HG03280 (cell line): ENCODE data around the gene APOBEC3H.

Source experiments
- ATAC-seq: cut with Tn5 transposase; IDR thresholded peaks from one replicate; pipeline ENCODE4 v1.9.1; 2021; ENCODE audit warnings: mild to moderate bottlenecking, moderate library complexity; ENCODE audit not compliant: unreplicated experiment

The APOBEC3H gene

DNA sequence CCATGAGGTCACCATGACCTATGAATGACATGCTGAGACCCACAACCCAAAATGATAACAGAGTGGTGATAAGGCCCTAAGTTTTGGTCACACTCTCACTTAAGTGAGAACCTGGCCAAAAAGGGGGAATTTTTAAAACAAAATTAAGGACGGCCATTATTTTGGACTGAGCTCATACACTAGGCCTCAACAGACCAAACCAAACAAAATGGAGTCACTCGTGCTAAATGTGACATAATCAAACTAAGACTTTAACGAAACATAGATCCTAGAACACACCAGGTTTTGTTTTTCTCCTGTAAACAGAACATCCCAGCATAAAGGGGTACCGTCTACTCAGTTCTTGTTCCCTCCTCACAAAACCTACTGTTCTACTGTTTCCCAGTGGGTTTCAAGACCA is 11.4 kb downstream of the APOBEC3H start:
- ATAC-seq, result no peak

DNA sequence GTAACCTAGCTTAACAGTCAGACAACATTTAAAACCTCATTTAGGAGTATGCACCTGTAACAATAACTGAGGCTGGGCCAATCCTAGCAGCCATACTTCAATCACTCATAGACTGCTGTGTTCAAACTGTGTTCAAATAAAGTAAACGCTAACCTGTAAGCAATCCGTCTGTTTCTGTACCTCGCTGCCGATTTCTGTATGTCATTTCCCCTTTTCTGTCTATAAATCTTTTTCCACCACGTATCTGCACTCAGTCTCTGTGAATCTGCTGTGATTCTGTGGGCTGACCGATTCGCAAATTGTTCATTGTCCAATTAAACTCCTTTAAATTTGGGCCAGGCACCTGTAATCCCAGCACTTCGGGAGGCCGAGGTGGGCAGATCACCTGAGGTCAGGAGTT is 12.3 kb downstream of the APOBEC3H start:
- no peak for ATAC-seq

DNA sequence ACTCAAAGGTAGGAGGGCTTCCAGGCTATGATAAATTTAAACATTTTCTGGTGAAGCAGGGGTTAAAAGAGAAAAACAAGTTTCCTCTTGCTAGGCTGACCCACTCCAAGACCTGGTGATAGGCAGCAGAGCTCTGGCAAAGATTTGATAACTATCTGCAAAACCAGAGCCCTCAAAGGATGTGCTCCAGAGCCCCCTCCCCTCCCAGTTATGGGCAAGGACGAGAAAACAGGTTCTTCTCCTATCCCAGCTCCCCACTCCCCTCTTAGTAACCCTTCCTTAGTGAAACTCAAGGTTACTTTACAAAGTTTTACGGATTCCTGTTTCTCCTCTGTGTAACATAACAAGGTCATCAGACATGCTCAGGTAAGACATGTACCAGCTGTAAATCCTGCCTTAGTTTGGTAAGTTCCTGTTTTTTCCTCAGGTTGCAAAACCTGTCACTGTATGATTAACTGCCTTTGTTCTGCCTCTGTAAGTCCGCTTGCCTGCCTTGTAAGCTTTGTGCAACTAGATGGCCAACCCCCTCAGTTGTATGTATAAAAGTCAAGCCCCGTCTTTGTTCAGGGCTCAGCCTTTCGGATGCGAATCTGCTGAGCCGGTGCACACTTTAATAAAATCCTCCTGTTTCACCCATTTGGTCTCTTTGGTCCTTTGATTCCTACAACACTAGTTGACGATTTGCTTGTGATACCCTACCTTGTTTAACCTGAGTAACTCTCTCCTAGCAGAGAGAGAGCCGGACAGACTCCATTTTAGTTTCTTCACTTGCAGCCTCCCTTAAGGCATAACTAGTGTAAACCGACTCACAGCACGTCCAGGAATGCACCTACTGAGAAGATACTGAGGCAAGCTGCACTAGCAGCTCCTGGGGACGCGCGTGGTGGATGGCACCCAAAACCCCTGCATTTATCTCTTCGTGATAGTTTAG is 13.9 kb downstream of the APOBEC3H start:
- no peak for ATAC-seq

DNA sequence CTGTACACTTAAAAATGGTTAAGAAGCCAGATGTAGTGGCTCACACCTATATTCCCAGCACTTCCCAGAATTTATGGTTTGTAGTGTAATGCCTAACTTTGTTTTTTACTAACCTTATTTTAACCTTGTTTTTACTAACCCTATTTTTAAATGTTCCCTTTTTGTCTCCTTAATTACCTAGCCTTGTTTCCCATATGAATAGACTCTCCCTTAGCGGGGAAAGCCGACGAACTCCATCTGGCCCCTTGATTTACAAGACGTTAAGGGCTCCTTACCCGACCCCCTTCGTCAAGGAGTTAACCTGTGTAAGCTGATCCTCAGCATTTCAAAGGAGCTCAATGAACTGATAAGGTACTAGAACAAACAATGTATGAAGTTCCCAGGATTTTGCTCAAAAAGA is 17.1 kb downstream of the APOBEC3H start:
- ATAC-seq, result no peak

DNA sequence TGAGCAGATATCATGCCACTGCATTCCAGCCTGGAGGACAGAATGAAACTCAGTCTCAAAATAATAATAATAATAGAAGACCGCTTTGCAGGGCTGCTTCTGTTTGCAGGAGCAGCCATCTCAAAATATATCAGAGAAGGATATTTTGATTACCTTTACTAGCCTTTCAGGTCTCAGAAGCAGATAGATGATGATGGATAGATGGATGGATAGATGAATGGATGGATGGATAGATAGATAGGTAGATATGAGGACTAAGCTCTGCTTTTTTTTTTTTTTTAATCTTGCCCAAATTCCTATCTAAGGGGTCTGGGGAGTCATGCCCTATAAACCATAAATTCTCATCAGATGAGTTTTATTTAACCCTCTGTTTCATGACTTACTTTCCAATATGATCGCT is 18.5 kb downstream of the APOBEC3H start:
- ATAC-seq, result no peak

DNA sequence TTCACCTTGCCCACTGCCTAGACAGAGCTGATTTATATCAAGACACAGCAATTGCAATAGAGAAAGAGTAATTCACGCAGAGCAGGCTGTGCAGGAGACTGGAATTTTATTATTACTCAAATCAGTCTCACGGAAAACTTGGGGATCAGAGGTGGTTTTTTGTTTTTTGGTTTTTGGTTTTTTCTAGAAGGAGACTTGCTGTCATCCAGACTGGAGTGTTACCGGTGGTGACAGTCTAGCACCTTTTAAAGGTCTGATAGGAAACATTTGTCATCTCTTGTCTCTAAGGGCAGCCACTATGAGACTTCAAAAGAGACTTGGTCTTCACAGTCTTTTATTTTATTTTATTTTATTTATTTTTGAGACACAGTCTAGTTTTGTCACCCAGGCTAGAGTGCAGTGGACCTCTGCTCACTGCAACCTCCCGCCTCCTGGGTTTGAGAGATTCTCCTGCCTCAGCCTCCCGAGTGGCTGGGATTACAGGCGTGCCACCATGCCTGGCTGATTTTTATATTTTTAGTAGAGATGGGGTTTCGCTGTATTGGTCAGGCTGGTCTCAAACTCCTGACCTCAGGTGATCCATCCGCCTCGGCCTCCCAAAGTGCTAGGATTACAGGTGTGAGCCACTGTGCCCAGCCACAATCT is 19.1 kb downstream of the APOBEC3H start:
- no peak for ATAC-seq

DNA sequence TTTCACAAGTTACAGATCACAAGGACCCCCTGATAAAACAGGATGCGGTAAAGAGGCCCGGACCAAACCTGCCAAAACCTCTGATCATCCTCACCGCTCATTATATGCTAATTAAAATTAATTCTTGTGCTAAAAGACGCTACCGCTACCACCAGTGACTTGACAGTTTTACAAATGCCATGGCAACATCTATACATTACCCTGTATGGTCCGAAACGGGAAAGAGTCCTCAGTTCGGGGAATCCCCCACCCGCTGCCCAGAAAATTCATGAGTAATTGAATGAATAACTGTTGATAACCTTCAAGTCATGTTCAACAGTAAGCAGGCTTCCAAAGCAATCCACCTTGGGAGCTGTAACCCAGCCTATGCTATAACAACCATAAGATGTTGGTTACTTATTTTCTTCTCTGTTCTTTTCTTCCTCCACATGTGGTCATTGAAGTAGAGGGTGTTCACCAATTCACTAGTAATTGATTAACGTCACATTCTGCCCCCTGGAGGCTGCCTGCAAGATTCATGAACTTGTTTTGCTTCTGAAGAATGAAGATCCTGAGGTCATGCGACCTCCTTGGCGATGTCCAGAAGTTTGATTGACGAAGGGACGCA is 20.6 kb downstream of the APOBEC3H start:
- ATAC-seq, result peak; percentile 45

DNA sequence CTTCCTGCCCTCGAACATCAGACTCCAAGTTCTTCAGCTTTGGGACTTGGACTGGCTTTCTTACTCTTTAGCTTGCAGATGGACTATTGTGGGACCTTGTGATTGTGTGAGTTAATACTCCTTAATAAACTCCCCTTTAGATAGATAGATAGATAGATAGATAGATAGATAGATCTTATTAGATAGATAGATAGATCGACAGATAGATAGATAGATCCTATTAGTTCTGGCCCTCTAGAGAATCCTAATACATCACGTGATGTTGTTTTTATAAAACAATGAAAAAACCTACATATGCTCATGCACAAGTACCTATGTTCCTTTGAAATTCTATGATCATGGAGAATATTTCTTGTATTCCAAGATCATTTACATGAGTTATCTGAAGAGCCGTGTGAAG is 23.9 kb downstream of the APOBEC3H start:
- ATAC-seq, result no peak

DNA sequence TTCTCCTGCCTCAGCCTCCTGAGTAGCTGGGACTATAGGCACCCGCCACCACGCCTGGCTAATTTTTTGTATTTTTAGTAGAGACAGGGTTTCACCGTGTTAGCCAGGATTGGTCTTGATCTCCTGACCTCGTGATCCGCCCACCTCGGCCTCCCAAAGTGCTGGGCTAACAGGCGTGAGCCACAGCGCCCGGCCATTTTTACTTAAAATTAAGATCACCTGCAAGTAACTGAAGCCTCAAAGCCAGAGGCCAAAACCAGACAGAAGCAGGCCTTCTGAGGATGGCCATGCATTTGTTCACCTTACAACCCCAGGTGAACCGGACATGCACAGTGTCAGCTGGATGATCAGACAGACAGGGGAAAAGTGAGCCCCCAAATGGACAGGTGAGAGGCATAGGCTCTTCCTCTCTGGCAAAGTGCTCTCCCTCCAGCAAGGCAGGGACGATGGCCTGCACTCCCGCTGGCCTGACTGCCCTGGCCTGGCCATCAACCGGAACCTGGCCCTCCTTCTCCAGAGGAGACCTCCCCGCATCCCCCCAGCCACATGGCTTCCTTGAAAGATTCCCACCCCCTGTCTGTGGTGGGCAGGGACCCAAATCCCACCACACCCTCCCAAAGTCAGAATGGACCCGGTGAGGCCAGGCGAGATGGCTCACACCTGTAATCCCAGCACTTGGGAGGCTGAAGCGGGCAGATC is 25.9 kb downstream of the APOBEC3H start:
- no peak for ATAC-seq

DNA sequence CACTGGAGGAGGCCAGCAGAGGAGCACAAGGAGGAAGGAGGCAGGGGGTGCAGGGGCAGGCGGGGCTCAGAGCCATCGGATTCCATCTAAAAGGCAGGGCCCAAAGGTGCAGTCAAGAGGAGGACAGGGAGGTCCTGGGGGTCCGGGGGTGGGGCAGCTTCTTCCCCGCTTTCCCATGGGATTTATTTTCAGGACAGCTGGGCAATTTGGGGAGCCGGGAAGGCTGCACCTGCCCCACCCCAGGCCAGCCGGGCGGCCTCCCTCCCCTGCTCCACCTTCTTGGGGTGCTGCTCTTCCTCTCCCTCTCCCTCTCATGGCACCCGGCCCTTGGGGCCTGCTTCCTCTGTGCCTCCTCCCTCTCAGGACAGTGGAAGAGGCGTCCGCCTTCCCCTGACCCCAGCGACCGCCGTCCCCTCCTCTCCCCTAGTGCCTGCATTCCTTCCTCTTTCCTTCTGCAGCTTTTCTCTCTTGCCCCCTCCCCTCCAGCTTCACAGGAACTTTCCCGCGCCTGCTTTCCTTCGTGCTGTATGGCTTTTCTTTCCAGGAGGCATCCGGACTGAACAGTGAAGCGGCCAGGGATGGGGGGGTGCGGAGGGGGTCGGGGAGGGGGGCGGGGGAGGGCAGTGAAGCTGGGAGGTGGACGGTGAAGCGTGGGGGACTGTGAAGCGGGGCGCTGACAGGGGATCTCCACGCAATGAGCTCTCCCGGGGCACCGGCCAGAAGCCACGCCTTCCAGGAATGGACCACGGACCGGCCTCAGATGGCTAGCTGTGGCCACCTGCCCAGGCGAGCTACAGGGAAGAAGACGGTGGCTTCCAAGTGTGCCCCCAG is 26.9 kb downstream of the APOBEC3H start:
- no peak for ATAC-seq

DNA sequence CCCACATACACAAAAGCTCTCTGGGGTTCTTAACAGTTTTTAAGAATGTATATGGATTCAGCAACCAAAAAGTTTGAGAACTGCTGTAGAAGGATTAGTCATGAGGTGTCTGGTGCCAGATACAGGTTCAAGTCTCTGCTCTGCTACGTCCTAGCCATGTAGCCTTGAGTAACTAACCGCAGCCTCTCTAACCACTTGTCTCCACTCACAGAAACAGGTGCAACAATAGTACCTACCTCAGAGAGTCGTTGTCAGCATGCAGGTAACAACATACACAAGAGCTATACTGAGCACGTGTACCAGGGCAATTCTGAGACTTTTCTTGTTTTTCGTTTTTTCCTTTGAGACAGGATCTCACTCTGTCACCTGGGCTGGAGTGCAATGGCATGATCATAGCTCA is 28.6 kb downstream of the APOBEC3H start:
- no peak for ATAC-seq

DNA sequence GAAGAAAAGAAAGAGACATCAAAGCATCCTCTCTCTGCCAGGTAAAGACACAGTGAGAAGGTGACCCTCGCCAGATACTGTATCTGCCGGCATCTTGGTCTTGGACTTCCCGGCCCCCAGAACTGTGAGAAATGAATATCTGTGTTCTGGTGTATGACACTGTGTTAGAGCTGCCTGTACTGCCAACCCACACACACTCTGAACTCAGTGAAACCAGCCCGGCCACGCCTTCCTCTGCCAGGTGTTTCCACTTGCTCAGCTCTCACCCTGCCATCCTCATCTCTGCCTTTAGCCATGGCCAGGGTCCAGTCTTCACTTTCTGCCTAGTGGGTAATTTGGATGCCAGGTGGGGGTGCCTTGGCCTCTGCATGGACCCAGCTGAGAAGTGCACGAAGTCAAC is 31.5 kb downstream of the APOBEC3H start:
- no peak for ATAC-seq

DNA sequence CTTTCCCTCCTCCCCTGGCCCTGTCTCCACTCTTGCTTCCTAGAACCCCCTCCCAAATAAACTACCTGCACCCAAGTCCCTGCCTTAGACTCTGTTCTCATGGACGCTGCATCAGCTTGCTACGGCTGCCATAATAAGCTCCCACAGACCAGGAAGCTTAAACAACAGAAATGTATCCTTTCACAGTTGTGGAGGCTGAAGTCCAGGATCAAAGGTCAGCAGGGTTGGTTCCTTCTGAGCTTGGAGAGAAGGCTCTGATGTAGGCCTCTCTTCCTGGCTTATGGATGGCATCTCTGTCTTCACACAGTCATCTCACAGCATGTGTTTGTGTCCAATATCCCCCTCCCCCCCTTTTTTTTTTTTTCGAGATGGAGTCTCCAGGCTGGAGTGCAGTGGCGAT is 32.0 kb downstream of the APOBEC3H start:
- no peak for ATAC-seq

DNA sequence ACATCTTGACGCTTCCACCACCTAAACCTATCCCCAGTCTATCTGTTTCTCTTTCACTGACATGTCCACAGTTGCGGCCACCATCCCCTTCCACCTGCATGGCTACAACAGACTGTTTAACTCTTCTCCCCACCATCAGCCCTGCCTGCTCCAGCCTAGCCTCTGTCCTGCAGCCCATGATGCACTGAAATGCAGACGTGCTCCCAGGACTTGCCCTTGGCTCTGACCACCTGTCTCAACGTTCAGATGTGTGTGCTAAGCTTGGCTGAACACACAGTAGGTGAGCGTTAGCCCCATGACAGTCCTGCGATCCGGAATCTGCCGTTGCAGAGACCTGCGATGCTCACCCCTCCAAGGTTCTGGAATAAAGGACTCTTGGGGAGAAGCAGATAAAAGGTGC is 32.7 kb downstream of the APOBEC3H start:
- no peak for ATAC-seq

DNA sequence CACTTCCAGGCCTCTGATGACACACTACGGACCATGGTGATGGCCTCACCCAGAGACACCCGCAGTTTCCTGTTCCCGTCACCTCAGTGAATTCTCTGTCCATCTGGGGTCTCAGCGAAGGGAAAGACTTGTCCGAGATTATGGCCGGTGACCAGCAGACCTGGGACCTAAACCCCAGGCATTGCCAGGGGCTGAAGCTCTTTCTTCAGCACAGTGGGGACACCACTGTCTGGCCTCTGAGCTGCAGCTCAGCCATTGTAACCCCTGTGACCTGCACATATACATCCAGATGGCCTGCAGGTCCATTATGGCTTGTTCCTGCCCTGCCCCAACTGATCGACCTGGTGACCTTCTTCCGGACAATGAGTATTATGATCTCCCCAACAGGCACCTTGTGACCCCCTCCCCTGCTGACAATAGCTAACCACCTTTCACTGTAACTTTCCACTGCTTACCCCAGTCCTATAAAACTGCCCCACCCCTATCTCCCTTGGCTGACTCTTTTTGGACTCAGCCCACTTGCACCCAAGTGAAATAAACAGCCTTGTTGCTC is 33.2 kb downstream of the APOBEC3H start:
- no peak for ATAC-seq

DNA sequence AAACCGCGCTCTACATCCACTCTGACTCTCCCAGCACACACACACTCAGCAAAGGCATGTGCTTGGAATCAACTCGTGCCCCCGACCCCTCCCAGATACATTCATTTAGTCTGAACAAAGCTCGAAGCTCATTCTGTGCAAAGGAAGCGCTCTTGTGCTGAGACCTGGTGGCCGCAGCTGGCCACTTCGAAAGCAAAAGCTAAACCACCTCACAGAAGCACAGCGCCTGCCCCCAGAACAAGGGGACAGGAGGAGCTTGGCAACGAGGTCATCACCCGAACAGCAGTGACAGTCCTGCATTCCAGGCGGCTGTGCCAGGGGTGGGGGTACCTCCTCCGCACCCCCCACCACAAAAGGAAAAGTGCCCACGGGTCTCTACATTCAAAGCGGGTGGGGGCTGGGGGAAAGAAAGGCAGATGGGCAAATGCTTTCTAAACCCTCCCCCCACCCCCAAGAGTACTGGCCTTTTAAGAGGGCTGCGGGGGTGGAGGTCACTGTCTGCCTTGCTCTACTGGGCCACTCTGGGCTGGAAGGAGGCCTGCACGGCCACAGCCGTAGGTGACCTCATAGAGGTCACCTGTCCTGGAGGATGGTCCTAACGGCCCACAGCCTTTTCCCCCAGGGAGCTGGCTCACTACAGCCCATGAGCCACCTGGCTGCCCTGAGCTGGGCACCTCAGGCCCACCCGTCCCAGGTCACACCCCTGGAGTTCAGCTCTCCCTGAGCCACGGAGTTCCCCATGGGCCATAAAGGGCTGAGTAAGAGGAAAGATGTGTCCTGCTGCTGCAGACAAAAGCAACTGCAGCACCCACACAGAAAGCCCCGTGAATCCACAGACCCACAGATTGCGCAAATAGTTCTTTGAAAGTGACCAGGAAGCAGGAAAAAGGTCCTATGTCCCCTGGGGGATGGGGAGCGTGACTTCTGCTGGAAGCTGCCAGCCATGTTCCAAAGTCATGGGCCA is 34.1 kb downstream of the APOBEC3H start:
- ATAC-seq, result no peak

DNA sequence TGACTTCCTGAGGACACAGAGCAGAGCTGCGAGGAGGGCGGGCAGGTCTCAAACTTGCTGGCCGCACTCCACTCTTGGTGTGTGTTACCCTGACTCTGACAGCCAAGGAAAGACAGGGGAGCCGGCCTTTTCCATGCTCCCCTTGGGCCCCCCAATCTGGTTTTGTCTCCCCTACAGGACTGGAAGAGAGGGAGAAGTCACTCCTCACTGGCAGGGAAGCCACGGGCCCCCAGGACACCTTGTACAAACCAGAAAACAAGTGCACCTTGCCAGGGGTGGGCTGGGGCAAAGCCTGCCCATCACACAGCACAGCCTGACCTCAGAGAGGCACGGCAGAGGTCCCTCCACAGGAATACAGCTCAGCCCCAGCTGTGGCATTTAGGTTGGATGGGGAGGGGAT is 35.2 kb downstream of the APOBEC3H start:
- no peak for ATAC-seq

DNA sequence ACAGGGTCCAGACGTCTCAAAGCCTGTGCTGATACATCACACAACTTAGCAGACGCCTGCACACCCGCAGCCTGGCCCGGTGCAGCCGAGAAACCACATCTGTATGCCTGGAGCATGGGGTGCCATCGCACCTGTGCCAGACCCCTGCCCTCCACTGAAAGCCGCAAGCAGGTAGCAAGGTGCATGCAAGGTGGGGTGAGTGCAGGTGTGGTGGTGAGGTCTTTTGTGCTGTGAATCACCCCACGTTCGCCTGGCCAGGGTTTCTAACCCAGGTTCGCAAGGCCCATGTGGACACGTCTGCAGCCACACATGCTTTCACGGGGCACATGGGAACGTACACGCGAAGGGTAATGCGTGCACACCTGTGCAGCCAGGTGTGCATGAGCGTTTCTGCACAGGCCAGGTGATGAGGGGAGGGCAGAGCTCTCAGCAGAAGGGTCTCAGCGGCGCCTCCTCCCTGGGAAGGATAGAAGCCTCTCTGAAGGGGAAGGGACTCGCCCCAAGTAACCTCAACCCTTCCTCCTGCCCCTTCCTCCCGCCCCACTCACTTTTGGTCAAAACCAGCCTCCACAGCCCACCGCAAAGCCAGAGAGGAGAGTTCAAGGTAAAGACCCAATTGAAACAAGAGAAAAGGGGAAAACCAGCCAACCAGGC is 36.0 kb downstream of the APOBEC3H start:
- ATAC-seq, result no peak

DNA sequence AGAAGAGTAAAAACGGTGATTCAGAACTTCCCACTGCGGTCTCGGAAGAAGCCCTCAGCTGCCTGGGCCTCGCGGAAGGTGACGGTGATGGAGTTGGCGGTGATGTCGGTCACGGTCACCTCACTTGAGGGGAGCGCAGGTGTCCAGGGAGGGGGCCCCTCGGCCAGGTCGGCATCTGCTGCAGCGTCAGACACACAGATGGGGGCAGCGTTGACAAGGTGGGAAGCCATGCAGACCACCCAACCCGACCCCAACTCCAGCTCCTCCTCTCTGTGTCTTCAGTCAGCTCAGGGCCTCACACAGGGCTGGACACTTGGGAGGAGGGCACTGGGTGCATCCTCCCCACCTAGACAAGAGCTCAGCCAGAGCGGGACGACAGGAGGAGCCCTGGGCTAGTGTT is 36.8 kb downstream of the APOBEC3H start:
- no peak for ATAC-seq
